GM18508 (cell line): ENCODE data around the gene RNU4-1.

Experiments used
- ATAC-seq: cut with Tn5 transposase; IDR thresholded peaks from one replicate; pipeline ENCODE4 v1.9.1; 2021; ENCODE audit warnings: moderate number of reproducible peaks; ENCODE audit not compliant: insufficient read depth, unreplicated experiment

Gene RNU4-1

DNA sequence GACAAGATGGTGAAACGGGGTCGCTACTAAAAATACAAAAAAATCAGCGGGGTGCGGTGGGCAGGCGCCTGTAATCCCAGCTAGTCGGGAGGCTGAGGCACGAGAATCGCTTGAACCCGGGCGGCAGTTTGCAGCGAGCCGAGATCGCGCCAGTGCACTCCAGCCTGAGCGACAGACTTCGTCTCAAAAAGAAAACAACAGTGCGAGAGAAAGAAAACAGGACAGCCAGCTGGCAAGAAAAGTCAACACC lies 701 bp downstream of the RNU4-1 start:
- ATAC-seq, result no peak

DNA sequence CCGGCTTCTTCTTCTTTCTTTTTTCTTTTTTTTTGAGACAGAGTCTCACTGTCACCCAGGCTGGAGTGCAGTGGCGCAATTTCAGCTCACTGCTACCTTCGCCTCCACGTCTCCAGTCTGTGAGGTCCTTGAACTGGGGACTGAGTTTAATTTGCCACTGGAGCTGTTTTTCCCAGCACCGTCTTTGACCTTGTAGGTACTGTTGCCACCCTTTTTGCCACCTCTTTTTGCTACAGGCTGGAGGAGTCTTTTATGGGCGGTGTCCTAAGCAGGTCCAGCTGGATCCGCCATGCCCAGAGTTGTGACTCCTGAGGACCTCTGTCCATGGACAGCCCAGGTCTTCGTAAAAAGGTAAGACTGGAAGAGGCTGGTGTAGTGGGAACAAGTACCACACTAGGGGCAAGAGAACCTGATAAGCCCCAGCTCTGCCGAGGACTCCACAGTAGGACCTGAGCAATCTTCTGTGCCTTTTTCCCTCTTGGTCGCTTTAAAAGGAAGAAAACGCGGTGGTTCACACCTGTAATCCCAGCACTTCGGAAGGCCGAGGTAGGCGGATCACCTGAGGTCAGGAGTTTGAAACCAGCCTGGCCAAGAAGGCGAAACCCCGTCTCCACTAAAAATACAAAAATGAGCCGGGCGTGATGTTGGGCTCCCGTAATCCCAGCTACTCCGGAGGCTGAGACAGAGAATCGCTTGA lies 2.3 kb downstream of the RNU4-1 start:
- ATAC-seq, result no peak

GRCh38 chr12:120287491-120287890 lies 5.5 kb downstream of the RNU4-1 start:
- ATAC-seq, result no peak

- no peak for ATAC-seq
Measured at GRCh38 chr12:120286768-120287490, 6.1 kb downstream of the RNU4-1 start.

GRCh38 chr12:120284381-120284780 lies 8.7 kb downstream of the RNU4-1 start:
- no peak for ATAC-seq

- ATAC-seq, result no peak
Measured at GRCh38 chr12:120283318-120283717, 9.7 kb downstream of the RNU4-1 start.

- no peak for ATAC-seq
Measured at GRCh38 chr12:120278137-120279069, 14.6 kb downstream of the RNU4-1 start.

DNA sequence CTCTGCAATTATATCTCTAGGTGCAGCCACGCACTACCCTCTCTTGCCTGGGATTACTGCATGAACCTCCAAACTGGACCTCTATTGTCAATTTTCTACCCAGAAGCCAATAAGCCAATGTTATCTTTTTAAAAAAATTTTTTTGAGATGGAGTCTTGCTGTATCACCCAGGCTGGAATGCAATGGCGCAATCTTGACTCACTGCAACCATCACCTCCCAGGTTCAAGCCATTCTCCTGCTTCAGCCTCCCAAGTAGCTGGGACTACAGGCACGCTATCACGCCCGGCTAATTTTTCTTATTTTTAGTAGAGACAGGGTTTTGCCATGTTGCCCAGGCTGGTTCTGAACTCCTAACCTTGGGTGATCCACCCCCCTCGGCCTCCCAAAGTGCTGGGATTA lies 16.3 kb downstream of the RNU4-1 start:
- ATAC-seq, result no peak

DNA sequence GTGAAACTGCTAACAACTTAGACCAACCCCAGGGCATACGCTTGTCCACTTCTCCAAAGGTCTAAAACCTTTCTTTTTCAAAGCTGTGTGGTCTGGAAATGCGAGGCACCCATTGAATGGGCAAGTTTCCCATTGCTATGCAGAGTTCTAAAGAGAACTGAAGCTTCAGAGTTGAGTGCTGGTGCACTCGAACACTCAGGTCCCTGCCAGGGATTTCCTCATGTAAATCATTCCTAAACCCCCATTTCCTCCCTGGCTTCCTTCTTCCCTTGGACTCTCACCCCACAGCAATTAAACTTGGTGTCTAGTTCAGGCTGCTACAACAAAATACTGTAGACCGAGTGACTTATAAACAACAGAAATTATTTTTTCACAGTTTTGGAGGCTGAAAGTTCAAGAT lies 25.3 kb downstream of the RNU4-1 start:
- ATAC-seq, result no peak

GRCh38 chr12:120266180-120266870 lies 26.7 kb downstream of the RNU4-1 start:
- no peak for ATAC-seq

DNA sequence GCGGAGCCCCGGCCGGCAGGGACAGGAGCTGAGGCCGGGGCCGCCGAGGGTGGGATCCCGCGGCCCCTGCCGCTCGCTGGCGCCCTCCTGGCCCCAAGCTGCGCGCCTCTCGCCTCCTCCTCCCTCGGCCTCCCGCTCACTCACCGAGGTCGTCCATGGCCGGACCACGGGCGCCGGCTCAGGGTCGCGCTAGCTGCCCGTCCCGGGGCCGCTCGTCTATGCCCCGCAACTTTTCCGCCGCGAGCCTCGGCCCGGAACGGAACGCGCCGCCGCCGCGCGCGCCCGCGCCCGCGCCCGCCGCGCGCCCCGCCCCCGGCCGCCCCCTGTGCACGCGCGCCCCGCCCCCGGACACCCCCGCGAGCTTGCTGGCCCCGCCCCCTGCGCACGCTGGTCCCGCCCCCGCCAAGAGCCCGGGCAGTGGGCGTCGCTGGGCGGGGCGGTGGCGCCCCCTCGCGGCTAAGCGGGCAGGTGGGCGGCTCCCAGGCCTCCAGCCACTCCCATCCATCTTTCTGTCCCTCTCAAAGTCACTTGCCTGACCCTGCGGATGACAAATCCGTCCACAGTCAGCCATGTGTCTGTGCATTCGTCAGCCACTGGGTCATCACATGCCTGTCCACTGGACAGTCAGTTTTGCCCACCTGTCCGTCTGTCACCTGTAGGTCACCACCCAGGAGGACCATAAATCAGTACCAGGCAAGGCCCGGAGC lies 27.4 kb downstream of the RNU4-1 start, which contains the start of gene PXN:
Gene PXN, minus strand, starts transcription at position 258 of the 707 bp plus-strand sequence. Its CDS starts 101 bp downstream, at position 157.
- no peak for ATAC-seq

GRCh38 chr12:120264904-120265472 lies 28.0 kb downstream of the RNU4-1 start:
- no peak for ATAC-seq

DNA sequence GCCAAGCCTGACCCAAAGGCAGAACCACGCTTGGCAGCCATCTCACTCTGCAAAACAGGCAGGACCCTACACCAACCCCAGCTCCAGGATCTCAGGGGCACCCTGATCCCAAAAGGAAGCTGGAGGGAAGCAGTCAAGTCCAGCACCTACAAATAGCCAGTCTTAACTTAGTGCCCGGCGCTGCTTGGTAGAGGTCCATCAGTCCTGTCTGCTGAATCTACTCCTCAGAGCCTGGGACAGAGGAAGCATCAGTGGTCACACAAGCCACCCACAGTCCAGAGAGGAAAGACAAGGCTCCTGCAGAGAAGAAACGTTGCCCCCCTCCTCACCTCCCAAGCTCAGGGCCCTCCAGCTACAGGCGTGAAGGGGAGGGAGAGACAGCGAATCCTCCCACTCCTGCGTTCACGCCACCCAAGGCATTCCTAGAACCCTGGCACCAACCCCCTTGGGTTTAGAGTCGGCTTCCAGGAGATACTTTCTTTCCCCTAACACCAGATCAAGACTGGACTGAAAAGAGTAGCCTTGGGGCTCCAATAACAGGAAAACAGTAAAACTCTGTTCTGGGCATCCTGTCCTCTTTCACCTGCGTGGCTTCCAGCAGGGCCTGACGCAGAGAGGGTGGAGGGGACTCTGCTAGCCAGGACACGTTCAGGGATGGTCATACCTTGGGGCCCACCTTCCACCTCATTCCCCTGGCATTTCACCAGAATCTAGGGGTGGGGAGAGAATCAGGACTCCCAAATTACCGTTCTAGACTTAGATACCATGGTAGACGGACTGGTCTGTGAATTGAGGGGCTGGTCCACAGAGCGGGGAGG lies 28.7 kb downstream of the RNU4-1 start:
- no peak for ATAC-seq

DNA sequence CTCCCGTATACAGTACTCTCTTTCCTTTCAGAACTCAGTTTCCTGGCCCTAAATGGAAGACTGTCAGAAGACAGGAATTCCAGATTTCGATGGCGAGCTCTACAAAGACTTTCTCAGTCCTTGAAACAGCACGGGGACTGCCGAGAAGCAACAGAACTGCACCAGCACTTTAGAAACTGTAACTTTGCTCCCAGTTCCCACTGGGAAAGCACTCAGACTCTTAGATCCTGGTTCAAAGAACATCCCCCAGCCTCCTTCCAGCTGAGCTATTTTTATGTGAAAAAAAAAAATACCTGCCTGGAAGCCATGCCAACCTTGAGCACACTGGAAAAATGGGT lies 29.3 kb downstream of the RNU4-1 start:
- ATAC-seq, result no peak

DNA sequence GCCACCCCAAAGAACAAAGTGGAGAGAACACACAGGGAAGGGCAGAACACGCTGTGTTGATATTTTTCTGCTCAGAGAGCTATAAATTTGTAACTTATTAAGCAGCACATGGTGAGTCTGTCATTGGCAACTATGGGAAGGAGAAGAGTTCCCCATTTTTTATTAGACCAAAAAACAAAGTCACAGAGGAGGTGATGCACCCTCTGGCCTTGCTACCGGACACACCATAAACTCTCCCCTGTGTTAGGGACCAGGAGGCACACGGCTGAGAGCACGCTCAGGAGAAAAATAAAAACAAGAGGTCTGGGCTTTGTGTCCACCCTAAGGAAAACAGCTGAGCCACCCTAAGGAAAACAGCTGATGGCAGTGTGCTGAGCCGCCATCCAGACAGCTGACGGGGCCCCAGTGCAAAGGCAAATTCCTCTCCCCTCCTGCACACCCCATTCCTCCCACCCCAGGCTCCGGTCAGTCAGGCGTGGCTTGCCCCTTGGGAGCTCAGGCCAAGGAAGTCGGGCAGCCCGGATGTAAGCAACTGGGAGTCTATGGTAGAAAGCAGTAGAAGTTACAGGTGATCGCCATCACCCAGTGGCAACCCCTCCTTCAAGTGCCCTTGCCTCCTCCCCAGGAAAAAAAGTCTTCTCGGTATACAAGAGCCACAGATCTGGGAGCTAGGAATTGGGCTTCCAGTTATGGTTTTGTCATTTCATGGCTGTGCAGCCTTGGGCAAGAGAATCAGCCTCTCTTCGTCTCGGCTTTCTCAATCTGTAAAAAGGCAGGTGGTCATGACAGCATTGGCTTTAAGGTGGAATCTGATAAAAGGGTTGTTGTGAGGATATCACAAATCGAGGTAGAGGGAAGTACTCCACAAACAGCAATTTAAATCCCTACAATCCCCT lies 29.9 kb downstream of the RNU4-1 start:
- no peak for ATAC-seq

DNA sequence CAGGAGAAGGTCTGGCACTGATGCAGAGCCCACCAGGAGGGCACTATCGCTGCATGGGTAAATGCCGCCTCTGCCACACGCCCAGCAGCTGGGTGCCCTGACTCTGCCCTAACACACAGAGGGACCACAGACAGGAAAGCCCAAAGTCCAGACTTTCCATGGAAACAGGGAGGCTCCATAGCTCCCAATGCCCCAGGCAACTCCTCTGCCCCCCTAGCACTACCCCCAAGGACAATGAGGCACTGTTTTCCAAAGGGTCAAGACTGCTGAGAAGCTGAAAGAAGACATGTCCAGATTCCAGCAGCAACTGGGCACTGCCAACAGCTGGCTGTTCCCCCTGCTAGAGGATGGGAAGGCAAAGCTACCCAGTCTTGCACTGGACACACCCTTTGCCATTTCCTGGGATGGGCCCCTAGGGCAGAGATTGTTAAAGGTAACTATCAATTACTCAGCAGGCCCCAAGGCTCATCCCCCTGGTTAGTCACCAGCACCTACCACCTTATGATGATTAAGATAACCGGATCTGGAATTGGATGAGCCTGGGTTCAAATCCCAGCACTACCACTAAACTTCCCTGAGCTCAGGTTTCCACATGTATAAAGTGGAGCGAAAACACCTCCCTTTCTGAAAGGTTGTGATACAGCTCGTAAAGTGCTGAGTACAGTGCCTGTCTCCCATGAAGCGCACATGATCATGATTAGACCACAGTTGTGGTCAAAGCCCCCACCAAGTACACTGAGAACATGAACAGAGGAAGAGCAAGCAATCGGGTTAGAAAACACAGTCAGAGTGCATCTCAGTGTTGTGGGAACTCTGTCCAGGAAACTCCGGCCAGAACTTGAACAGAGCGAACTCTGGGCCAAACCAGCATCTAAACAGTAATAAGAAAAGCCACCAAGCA lies 30.8 kb downstream of the RNU4-1 start:
- no peak for ATAC-seq

- no peak for ATAC-seq
Measured at GRCh38 chr12:120260607-120261006, 32.4 kb downstream of the RNU4-1 start.
